ENCODE measurements around the gene ACTN3. TPM values are rescaled to one million over a fixed set of nuclear protein-coding genes. Genes with fewer than 3 reads are reported as not detected.

The ACTN3 gene
- total and polyA plus RNA-seq, 9 donors = 0.11 to 0.28 (median 0.23) TPM; not detected in 3

DNA sequence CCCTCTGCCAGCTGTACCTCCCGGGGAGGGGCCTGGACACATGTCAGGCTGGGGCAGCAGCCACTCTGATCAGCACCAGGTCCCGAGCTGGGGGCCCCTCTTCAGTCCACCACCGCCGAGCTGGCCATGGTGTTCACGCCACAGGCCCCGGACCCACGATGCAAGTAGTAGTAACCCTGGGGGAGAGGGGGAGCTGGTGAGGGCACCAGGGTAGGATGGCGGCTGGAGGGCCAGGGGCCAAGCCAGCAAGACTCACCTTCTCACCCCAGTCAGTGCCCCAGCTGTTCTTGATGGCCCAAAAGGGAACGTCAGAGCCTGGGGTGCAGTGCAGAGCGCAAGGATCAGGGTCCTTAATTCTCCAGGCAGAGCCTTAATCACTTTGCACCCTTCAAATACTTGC, 17.1 kb downstream of the ACTN3 start:
- H3K4me3 ChIP-seq = no peak overlapping the region
- peaks cover 8% of the 10 kb centered on the region for H3K4me1 ChIP-seq (ENCODE audit: insufficient read depth)
- no peak for DNase-seq
- H3K9me3 ChIP-seq = no peaks in the 10 kb centered on the region
- H3K27ac ChIP-seq = no peak overlapping the region
- TF ChIP-seq, protein P1, sequence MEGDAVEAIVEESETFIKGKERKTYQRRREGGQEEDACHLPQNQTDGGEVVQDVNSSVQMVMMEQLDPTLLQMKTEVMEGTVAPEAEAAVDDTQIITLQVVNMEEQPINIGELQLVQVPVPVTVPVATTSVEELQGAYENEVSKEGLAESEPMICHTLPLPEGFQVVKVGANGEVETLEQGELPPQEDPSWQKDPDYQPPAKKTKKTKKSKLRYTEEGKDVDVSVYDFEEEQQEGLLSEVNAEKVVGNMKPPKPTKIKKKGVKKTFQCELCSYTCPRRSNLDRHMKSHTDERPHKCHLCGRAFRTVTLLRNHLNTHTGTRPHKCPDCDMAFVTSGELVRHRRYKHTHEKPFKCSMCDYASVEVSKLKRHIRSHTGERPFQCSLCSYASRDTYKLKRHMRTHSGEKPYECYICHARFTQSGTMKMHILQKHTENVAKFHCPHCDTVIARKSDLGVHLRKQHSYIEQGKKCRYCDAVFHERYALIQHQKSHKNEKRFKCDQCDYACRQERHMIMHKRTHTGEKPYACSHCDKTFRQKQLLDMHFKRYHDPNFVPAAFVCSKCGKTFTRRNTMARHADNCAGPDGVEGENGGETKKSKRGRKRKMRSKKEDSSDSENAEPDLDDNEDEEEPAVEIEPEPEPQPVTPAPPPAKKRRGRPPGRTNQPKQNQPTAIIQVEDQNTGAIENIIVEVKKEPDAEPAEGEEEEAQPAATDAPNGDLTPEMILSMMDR (IDR thresholded peaks at IDR 0.05) = no peak
- TF ChIP-seq EP300 (IDR thresholded peaks at IDR 0.05) = no peak
- no peak for TF ChIP-seq POLR2A (IDR thresholded peaks at IDR 0.05)
- intact Hi-C loops (cut with DNase I) = no loop called here
- 86 to 96% (median 89%) methylated on average over 10 of the region's 10 CpGs for WGBS, 3 donors
- no peaks in the 10 kb centered on the region for H3K36me3 ChIP-seq
- no peaks in the 10 kb centered on the region for H3K27me3 ChIP-seq

DNA sequence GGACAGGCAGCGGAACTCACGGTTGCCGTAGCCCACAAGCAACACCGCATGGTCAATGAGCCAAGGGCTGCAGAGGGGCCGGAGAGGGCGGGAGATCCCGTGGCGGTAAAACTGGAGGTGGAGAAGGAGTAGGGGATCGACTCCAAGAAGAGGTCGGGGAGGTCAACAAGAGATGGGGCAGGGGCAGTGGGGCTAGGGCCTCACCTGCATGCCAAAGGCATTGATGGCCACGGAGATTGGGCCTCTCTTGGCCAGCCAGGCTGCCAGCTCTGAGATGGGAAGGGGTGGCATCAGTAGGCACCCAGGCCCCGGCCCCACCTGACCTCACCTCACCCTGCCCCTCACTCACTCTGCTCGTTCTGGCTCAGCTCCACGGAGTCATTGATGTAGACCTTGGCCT, 17.8 kb downstream of the ACTN3 start:
- Histone ChIP-seq H3K4me1 (ENCODE audit: insufficient read depth) (peaks cover 7% of the 10 kb centered on the region), H3K9me3 (no peaks in the 10 kb centered on the region), H3K36me3 (no peaks in the 10 kb centered on the region), H3K4me3 (no peak overlapping the region), H3K27ac (no peak overlapping the region), H3K27me3 (no peaks in the 10 kb centered on the region)
- 75 to 85% (median 80%) methylated on average over 14 of the region's 14 CpGs for WGBS, 3 donors
- no peak for DNase-seq
- intact Hi-C loops (cut with DNase I) = no loop called here
- TF ChIP-seq EP300 (IDR thresholded peaks at IDR 0.05) = no peak
- TF ChIP-seq POLR2A (IDR thresholded peaks at IDR 0.05) = no peak
- TF ChIP-seq, protein P1 (IDR thresholded peaks at IDR 0.05) = no peak

DNA sequence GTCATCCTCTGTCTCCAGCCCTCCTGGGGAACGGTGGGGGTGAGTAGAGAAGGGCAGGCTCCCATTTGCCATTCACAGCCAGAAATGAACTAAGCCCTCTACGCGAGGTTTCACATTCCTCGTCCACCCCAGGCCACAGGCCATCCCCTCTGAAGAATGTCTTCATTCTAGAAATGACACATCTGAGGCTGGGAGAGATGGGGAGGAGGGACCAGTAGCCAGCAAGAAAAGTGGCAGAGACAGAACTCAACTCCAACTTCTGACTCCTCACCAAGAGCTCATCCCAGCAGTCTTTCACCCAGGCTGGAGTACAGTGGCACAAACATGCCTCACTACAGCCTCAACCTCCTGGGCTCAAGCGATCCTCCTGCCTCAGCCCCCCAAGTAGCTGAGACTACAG, 18.3 kb downstream of the ACTN3 start:
- TF ChIP-seq EP300 (IDR thresholded peaks at IDR 0.05) = no peak
- TF ChIP-seq POLR2A (IDR thresholded peaks at IDR 0.05) = no peak
- TF ChIP-seq, protein P1 (IDR thresholded peaks at IDR 0.05) = no peak
- Histone ChIP-seq H3K36me3 (no peaks in the 10 kb centered on the region), H3K4me1 (ENCODE audit: insufficient read depth) (peaks cover 7% of the 10 kb centered on the region), H3K9me3 (no peaks in the 10 kb centered on the region), H3K4me3 (no peak overlapping the region), H3K27me3 (no peaks in the 10 kb centered on the region), H3K27ac (no peak overlapping the region)
- intact Hi-C loops (cut with DNase I) = no loop called here
- DNase-seq = no peak
- WGBS, 3 donors = 84 to 92% (median 87%) methylated on average over 5 of the region's 5 CpGs

DNA sequence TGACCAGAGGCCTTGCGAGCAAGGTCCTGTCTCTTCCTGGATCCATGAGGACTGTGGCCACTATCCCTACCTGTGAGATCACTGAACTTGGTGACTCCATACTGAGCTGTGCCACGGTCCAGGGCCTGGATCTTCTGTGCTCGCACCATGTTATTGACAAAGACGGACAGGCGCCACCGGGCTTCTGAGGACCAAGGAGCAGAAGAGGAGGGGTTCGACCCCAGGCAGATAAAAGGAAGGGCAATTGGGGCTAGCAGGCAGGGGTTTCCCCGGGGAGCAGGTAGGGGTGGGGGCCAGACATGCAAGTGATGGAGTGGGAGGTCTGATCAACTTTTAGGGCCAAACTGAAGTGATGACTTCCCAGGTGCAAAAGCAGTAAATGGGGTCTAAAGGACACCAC, 19.5 kb downstream of the ACTN3 start:
- H3K9me3 ChIP-seq = no peaks in the 10 kb centered on the region
- no peak for DNase-seq
- no peaks in the 10 kb centered on the region for H3K36me3 ChIP-seq
- H3K27me3 ChIP-seq = no peaks in the 10 kb centered on the region
- 92 to 99% (median 93%) methylated on average over 8 of the region's 8 CpGs for WGBS, 3 donors
- intact Hi-C loops (cut with DNase I) = no loop called here
- TF ChIP-seq, protein P1 (IDR thresholded peaks at IDR 0.05) = no peak
- no peak for TF ChIP-seq POLR2A (IDR thresholded peaks at IDR 0.05)
- TF ChIP-seq EP300 (IDR thresholded peaks at IDR 0.05) = no peak
- no peak overlapping the region for H3K27ac ChIP-seq
- H3K4me3 ChIP-seq = no peak overlapping the region
- H3K4me1 ChIP-seq (ENCODE audit: insufficient read depth) = peaks cover 7% of the 10 kb centered on the region

DNA sequence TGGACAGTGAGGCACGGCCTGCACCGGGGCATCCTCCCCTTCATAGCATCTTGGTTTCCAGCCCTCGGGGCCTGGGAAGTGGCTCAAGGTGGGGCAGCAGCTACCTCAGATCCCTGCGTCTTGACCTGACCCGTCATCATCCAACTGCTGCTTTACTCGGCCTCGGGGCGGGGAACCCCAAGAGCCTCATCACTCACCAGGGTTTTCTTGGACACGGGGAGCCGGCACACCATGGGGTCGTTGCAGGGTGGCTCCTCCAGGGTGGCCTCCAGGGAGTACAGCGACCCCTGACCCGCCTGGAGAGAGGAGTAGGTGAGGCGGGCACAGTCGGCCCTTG, 21.1 kb downstream of the ACTN3 start:
- peaks cover 7% of the 10 kb centered on the region for H3K4me1 ChIP-seq (ENCODE audit: insufficient read depth)
- 23 to 45% (median 40%) methylated on average over 9 to 15 of the region's 15 CpGs for WGBS, 3 donors
- H3K9me3 ChIP-seq = no peaks in the 10 kb centered on the region
- DNase-seq = no peak
- no peaks in the 10 kb centered on the region for H3K36me3 ChIP-seq
- peak overlapping the region; percentile 35 to 47 for H3K27ac ChIP-seq
- no peaks in the 10 kb centered on the region for H3K27me3 ChIP-seq
- intact Hi-C loops (cut with DNase I) = no loop called here
- H3K4me3 ChIP-seq = peak overlapping the region; percentile 50
- TF ChIP-seq POLR2A (IDR thresholded peaks at IDR 0.05) (no peak), EP300 (IDR thresholded peaks at IDR 0.05) (no peak)
- TF ChIP-seq, protein P1 (IDR thresholded peaks at IDR 0.05) = no peak
